NCI-H2029 (cell line): Measurements from ENCODE around the gene SFMBT1.

ENCODE experiments used
- DNase-seq: peaks from one replicate; lab custom pipeline; 2025; lab: John Stamatoyannopoulos, UW

The SFMBT1 gene

GRCh38 chr3:52917044-52917443 is 128.8 kb downstream of the SFMBT1 start:
- no peak for DNase-seq

- no peak for DNase-seq
These were observed 130.6 kb downstream of the SFMBT1 start for GRCh38 chr3:52915294-52915693.

- DNase-seq, result no peak
These were observed 132.8 kb downstream of the SFMBT1 start for GRCh38 chr3:52912885-52913731.

GRCh38 chr3:52910823-52911222 is 135.1 kb downstream of the SFMBT1 start:
- DNase-seq, result no peak

- no peak for DNase-seq
These were observed 138.4 kb downstream of the SFMBT1 start for GRCh38 chr3:52907497-52907896.

- DNase-seq, result no peak
These were observed 141.3 kb downstream of the SFMBT1 start for GRCh38 chr3:52904552-52904951.

- no peak for DNase-seq
These were observed 141.9 kb downstream of the SFMBT1 start for GRCh38 chr3:52904000-52904399.

GRCh38 chr3:52897130-52898122 is 148.4 kb downstream of the SFMBT1 start, which contains the start of gene STIMATE:
Gene STIMATE (minus strand): TSS chr3:52897548. CDS start chr3:52897450, 98 bp downstream.
- peak; percentile 53 for DNase-seq

- no peak for DNase-seq
These were observed 149.3 kb downstream of the SFMBT1 start for GRCh38 chr3:52896613-52897012.

GRCh38 chr3:52896151-52896550 is 149.7 kb downstream of the SFMBT1 start:
- DNase-seq, result no peak

- DNase-seq, result no peak
These were observed 150.5 kb downstream of the SFMBT1 start for GRCh38 chr3:52895418-52895817.

GRCh38 chr3:52894756-52895155 is 151.1 kb downstream of the SFMBT1 start:
- DNase-seq, result no peak

GRCh38 chr3:52893723-52894122 is 152.2 kb downstream of the SFMBT1 start:
- DNase-seq, result no peak

- DNase-seq, result no peak
These were observed 153.1 kb downstream of the SFMBT1 start for GRCh38 chr3:52892625-52893311.

- DNase-seq, result no peak
These were observed 153.6 kb downstream of the SFMBT1 start for GRCh38 chr3:52892290-52892624.

- DNase-seq, result no peak
These were observed 154.2 kb downstream of the SFMBT1 start for GRCh38 chr3:52891615-52892081.

GRCh38 chr3:52891164-52891563 is 154.7 kb downstream of the SFMBT1 start:
- no peak for DNase-seq

- no peak for DNase-seq
These were observed 155.1 kb downstream of the SFMBT1 start for GRCh38 chr3:52890735-52891134.

GRCh38 chr3:52889901-52890300 is 156.0 kb downstream of the SFMBT1 start:
- no peak for DNase-seq

GRCh38 chr3:52887166-52887565 is 158.7 kb downstream of the SFMBT1 start:
- DNase-seq, result no peak

- DNase-seq, result no peak
These were observed 159.7 kb downstream of the SFMBT1 start for GRCh38 chr3:52886049-52886730.
